Measurements from ENCODE around the gene MLX.
"Not testable (repeated sequence)": the region's sequence is repeated elsewhere in the genome, so short reads cannot be mapped to it uniquely, and the experiment has no call there.

Gene MLX

GRCh38 chr17:42536372-42537155 lies 30.3 kb upstream of the MLX start:
- DNase-seq, result peak; percentile 42 to 53 (median 44)

GRCh38 chr17:42537156-42537805 lies 29.6 kb upstream of the MLX start:
- DNase-seq, result no peak

DNA sequence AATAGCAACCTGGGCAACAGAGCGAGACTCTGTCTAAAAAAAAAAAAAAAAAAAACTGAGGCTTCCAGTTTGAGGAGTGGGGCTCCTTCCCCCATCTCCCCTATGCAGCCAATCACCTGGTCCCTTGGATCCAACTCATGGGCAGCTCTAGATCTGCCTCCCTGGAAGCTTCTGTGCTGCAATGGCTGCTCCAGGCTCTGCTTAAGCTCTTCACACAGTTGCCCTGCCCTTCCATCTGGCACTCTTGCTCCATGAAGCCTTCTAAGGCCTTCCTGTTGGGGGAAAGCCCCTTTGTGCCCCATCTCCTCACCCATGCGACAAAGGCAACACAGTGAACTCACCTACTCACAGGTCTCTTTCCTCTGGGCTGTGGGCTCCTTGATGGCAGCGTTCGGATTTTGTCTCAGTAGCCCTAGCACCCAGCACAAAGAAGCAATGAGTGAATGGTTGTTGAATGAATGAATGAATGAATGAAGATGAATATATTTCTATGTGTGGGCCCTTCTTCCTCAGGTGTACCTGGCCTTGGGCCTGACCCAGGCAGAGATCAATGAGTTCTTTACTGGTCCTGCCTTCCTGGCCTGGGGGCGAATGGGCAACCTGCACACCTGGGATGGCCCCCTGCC lies 29.0 kb upstream of the MLX start:
- DNase-seq, result no peak

- no peak for DNase-seq
Measured at GRCh38 chr17:42538482-42538881, 28.4 kb upstream of the MLX start.

DNA sequence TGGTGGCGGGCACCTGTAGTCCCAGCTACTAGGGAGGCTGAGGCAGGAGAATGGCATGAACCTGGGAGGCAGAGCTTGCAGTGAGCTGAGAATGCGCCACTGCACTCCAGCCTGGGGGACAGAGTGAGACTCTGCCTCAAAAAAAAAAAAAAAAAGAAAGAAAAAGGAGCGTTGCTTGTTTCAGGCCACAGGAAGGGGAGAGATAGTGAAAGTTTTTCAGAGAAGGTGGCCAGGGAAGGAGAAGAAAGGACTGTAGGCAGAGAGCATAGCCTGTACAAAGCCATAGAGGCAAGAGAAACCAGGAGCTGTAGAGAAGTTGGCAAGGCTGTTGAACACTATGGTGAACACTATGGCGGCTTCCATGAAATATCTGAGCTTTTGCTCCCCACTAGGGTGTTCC lies 26.3 kb upstream of the MLX start:
- not testable (repeated sequence) for DNase-seq

DNA sequence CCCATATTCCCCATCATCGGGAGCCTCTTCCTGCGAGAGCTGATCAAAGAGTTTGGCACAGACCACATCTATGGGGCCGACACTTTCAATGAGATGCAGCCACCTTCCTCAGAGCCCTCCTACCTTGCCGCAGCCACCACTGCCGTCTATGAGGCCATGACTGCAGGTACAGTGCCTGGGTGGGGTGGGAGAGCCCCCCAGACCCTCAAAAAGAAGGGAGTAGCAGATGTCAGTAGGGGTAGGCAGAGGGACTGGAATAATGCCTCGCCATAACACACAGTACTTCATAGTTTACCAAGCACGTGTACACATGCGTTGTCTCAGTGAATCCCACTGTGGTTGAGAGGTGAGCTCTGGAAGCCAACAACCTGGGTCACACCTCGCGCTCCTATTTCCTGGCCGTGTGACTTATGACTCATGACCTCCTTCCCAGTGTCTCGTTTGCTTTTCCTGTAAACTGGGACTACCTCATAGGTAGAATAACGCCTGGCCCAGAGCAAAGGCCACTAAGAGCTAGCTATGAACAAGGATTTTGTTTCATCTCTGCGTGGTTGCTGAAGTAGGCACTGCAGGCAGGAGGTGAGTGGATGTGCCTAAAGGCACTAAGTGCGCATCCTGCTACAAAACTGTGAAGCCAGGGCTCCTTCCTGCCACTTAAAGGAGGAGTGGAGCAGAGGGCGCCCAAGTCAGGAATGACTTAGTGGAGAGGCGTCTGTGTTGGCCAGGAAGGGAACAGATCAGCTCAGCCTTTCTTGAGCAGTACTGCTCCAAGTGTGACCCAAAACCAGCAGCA lies 25.7 kb upstream of the MLX start:
- DNase-seq, result no peak

- DNase-seq, result no peak
Measured at GRCh38 chr17:42543190-42544079, 23.5 kb upstream of the MLX start.

DNA sequence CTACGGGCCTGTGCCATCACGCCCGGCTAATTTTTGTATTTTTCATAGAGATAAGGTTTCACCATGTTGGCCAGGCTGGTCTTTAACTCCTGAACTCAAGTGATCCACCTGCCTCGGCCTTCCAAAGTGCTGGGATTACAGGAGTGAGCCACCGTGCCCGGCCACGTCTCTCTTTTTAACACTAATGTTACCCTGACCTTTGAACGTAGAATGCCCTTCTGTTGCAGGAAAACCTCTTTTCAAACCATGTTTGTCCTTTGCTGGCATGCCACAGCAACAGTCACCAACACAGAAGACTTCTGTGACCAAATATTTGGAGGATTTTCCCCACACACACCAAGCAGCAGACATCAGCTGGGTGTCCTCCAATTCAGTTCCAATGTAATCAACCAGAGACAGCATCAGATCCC lies 22.0 kb upstream of the MLX start:
- DNase-seq, result no peak

DNA sequence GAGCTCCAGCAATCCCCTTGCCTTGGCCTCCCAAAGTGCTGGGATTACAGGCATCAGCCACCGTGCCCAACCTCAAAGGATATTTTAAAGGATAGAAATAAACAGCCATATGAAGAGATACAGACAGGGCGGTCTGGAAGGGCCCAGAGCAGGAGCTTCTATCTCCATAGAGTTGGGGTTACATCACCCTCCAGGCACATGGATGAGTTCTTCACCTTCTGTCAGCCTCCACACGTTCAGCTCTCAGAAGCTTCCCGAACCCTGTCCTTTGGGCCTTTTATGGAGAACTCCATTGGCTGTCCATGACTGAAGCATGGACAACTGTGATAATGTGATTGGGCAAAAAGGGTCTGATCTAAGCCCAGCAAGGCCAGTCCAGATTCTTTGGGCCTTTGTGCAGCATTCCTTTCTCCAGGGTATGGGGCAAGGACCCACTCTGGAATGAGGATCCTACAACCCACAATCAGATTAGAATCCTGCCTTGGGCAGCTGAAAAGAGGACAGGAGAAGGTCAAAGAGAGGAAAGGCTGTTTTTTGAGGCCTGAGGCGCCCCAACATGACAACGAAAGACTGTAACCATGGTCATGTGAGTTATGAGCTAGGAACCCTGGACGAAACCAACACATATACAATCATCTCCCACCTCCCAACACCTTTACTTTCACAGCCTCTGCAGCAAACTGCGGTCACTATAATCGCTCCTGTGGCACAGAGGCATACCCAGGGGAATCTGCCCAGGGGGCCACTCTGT lies 21.0 kb upstream of the MLX start:
- DNase-seq, result not testable (repeated sequence)

DNA sequence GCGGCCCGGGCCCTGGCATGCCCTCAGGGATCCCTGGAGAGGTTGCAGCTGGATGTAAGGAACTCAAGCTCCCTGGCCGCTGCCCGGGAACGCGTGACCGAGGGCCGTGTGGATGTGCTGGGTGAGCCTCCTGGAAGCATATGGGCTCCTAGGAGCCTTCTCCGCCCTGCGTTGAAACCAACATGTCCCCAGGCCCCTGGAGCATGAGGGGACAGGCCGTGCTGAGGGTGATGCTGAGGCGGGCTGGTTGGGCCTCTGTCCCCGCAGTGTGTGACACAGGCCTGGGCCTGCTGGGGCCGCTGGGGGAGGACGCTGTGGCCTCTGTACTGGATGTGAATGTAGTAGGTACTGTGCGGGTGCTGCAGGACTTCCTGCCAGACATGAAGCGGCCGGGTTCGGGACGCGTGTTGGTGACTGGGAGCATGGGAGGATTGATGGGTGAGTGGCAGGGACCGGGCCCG lies 19.9 kb upstream of the MLX start:
- DNase-seq, result no peak

DNA sequence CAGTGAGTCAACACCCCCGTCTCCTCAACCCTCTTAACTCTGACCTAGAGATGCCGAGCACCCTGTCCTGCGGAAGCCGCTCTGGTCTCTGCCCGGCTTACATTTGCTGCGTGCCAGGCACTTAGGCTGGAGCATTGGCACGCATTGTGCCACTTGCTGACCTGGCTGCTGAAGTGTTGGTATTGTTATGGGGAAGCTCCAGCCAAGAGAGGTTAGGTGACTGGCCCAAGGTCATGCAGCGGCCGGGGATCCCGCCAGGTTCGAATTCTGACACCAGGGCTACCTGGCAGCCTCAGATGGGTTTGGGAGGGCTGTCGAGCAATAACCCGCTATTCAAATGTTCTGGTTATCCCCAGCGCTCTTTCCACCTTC lies 19.2 kb upstream of the MLX start:
- DNase-seq, result no peak

GRCh38 chr17:42548070-42548837 lies 18.6 kb upstream of the MLX start:
- DNase-seq, result peak; percentile 50 to 69 (median 60)

DNA sequence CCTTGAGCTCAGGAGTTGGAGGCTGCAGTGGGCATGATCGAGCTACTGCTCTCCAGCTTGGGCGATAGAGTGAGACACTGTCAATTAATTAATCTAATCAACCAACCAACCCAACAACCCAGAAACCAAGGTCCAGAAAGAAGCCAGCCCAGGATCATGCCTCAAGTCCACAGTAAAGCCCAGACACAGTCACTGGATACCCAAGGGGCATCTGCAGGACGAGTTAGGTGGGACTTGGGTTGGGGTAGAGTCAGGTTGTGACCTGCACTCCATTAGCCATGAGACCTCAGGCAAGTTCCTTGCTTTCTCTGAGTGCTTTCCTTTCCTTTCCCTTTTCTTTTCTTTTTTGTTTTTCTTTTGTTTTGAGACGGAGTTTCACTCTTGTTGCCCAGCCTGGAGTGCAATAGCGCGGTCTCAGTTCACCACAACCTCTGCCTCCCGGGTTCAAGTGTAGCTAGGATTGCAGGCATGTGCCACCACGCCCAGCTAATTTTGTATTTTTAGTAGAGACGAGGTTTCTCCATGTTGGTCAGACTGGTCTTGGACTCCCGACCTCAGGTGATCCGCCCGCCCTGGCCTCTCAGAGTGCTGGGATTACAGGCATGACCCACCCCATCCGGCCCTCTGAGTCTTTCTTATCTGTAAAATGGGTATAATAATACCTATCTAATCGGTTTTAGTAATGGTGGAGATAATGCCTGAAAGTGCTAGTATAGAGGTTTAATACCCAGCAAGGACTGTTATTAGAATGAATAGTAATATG lies 17.7 kb upstream of the MLX start:
- DNase-seq, result no peak

DNA sequence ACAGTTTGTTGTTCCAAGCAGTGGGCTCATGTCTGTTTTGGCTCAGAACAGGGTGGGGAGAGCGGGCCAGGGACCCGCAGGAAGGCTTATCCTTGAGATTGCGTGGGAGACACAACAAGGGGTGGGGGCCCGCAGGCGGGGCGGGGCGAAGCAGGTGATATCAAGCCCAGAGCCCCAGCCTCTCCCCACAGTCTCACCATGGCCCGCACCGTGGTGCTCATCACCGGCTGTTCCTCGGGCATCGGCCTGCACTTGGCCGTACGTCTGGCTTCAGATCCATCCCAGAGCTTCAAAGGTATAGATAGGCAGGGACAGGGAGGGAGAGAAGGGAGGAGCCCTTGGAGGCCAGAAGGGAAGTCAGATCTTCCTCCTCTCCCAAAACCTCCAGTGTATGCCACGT lies 14.2 kb upstream of the MLX start, which contains the start of gene HSD17B1:
Gene HSD17B1 (plus strand): TSS at position 188 of the 400 bp plus-strand sequence. CDS start 11 bp downstream, at position 199.
- not testable (repeated sequence) for DNase-seq

- no peak for DNase-seq
Measured at GRCh38 chr17:42553161-42553818, 13.6 kb upstream of the MLX start.

- DNase-seq, result no peak
Measured at GRCh38 chr17:42553866-42554249, 13.0 kb upstream of the MLX start.

GRCh38 chr17:42554250-42555121 lies 12.4 kb upstream of the MLX start:
- peak; percentile 31 to 60 (median 54) for DNase-seq

DNA sequence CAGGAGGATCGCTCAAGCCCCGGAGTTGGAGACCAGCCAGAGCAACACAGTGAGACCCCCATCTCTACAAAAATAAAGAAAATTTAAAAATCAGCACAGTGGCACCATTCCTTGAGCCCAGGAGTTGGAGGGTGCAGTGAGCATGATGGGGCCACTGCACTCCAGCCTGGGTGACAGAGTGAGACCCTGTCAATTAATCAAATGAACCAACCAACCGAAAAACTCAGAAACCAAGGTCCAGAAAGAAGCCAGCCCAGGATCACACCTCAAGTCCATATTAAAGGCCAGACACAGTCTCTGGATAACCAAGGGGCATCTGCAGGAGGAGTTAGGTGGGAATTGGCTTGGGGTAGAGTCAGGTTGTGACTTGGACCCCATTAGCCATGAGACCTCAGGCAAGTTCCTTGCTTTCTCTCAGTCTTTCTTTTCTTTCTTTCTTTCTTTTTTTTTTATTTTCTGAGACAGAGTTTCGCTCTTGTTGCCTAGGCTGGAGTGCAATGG lies 11.7 kb upstream of the MLX start:
- no peak for DNase-seq

Data from activated CD4-positive, CD25-positive, alpha-beta regulatory T cell (primary cell).